CD4-positive, alpha-beta memory T cell (primary cell): ENCODE data around the gene CROCC. TPM values are rescaled to one million over a fixed set of nuclear protein-coding genes. Genes with fewer than 3 reads are reported as not detected.

Experiments used
- CTCF ChIA-PET: fragments of 350-600 bp; sonication (Branson Sonifier 250); formaldehyde crosslinking; loops from one replicate; lab custom pipeline; 2021; ENCODE audit warnings: inconsistent platforms; ENCODE audit not compliant: partially characterized antibody; lab: Charles Lee
- POLR2A ChIA-PET: fragments of 350-600 bp; sonication (Branson Sonifier 250); formaldehyde crosslinking; loops from one replicate; lab custom pipeline; 2021; ENCODE audit not compliant: partially characterized antibody; lab: Charles Lee
- DNase-seq, 5 donors: peaks; one replicate each; pipeline versions ENCODE4 v3.0.0 to v3.0.0-alpha.2; 2020 to 2022; ENCODE audit warnings: mixed read lengths in 1 of 5
- H3K27ac ChIP-seq: one replicate; pipeline ENCODE4 v1.7.0; 2013; ENCODE audit warnings: low read depth, low read length
- H3K27me3 ChIP-seq: 2 replicates; pipeline ENCODE4 v1.7.0; 2013; ENCODE audit warnings: mild to moderate bottlenecking, low read length, moderate library complexity; ENCODE audit not compliant: insufficient read depth
- H3K36me3 ChIP-seq: 2 replicates; pipeline ENCODE4 v1.7.0; 2013; ENCODE audit warnings: mild to moderate bottlenecking, low read length, moderate library complexity; ENCODE audit not compliant: insufficient read depth
- H3K4me1 ChIP-seq: 2 replicates; pipeline ENCODE4 v1.7.0; 2013; ENCODE audit warnings: mild to moderate bottlenecking, low read length, moderate library complexity; ENCODE audit not compliant: insufficient read depth
- H3K4me3 ChIP-seq, 2 donors: one replicate each; pipeline ENCODE4 v1.7.0; 2013; ENCODE audit warnings: low read length in 2 of 2, mild to moderate bottlenecking in 1 of 2
- H3K9me3 ChIP-seq, 2 donors: one replicate each; pipeline ENCODE4 v1.7.0; 2013; ENCODE audit warnings: low read length in 2 of 2, control low read depth in 1 of 2; ENCODE audit not compliant: control insufficient read depth in 1 of 2
- H3K27ac Mint-ChIP-seq, 7 donors: one replicate each; pipeline ENCODE4 v1.8.0; 2020 to 2021; ENCODE audit warnings: mixed read lengths in 7 of 7, mild to moderate bottlenecking in 6 of 7, inconsistent platforms in 3 of 7, moderate library complexity in 3 of 7
- H3K27me3 Mint-ChIP-seq, 2 donors: one replicate each; pipeline ENCODE4 v1.8.0; 2020 to 2021; ENCODE audit warnings: mixed read lengths in 2 of 2
- H3K36me3 Mint-ChIP-seq, 2 donors: one replicate each; pipeline ENCODE4 v1.8.0; 2020 to 2021; ENCODE audit warnings: mixed read lengths in 2 of 2, inconsistent platforms in 1 of 2, mild to moderate bottlenecking in 1 of 2
- H3K4me1 Mint-ChIP-seq, 4 donors: one replicate each; pipeline ENCODE4 v1.8.0; 2020 to 2021; ENCODE audit warnings: mixed read lengths in 4 of 4, mild to moderate bottlenecking in 1 of 4
- H3K4me3 Mint-ChIP-seq, 8 donors: one replicate each; pipeline ENCODE4 v1.8.0; 2020 to 2021; ENCODE audit warnings: mixed read lengths in 8 of 8, mild to moderate bottlenecking in 7 of 8, moderate library complexity in 6 of 8, inconsistent platforms in 3 of 8
- H3K9me3 Mint-ChIP-seq, 8 donors: one replicate each; pipeline ENCODE4 v1.8.0; 2020 to 2021; ENCODE audit warnings: mixed read lengths in 8 of 8, mild to moderate bottlenecking in 5 of 8, inconsistent platforms in 3 of 8, moderate library complexity in 1 of 8
- intact Hi-C: fragments of 100-400 bp; cut with micrococcal nuclease; formaldehyde crosslinking; loops from one replicate; pipeline ENCODE4 v1.15.1; 2023
- polyA plus RNA-seq, 2 donors: library from polyadenylated mRNA; unstranded; fragments of 300-500 nt; fragmentation: Illumina TruSeq; gene quantifications; one replicate each; pipeline ENCODE4 v1.2.3, GENCODE V29; 2021
- total RNA-seq, 2 experiments: library from RNA; stranded (reverse); gene quantifications; one replicate each; pipeline ENCODE4 v1.2.3, GENCODE V29; 2021

CROCC gene
- total and polyA plus RNA-seq, 4 experiments from 2014 or later = 0.77 to 91.7 (median 46.7) TPM

DNA sequence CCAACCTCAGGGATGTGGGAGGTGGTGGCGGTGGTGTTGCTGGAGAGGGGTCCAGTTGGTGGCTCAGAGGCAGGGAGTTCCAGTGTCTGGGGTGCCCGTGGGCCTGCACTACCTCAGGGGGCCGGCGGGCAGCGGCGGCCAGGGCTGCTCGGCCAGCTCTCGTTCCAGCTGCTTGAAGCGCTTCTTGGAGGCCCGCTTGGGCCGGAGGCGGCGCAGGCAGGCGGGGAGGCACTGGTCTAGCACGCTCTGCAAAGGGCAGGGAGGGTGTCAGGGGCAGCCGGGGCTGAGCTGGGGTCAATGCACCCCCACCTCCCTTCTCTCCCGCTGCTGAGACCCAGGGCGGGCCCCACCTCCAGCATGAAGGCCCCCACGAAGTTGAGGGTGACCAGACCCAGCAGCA is 64.4 kb downstream of the CROCC start:
- Mint-ChIP-seq H3K4me3 (no peak overlapping the region), H3K4me1 (peaks cover 2 to 5% (median 4%) of the 10 kb centered on the region in 4 donors), H3K36me3 (peaks cover 15 to 26% of the 10 kb centered on the region in 2 donors), H3K27me3 (peaks cover 11 to 13% of the 10 kb centered on the region in 2 donors), H3K9me3 (no peaks in the 10 kb centered on the region), H3K27ac (no peak overlapping the region)
- no peak overlapping the region for H3K4me3 ChIP-seq
- POLR2A ChIA-PET = no interaction called here
- no peaks in the 10 kb centered on the region for H3K9me3 ChIP-seq
- intact Hi-C loops = no loop called here
- H3K4me1 ChIP-seq = no peaks in the 10 kb centered on the region
- DNase-seq = no peak
- CTCF ChIA-PET = no interaction called here
- no peak overlapping the region for H3K27ac ChIP-seq
- H3K27me3 ChIP-seq = no peaks in the 10 kb centered on the region
- peaks cover 17% of the 10 kb centered on the region for H3K36me3 ChIP-seq

DNA sequence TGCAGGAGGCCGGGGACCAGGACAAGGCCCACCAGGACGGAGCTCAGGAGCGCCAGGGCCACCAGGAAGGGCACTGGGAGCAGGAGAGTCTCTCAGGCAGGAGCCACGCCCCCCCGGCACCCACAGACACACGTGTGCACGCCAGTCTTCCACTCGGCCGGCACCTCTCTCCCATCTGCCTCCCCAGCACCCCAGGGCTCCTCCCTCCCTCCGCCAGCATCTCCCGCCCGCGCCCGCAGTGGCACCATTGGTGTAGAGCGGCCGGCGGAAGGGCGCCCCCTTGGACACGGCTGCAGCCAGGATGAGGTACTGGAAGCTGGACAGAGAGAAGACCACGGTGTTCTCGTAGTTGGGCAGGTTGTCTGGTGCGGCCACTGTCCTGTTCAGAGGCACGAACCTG is 64.8 kb downstream of the CROCC start:
- Histone ChIP-seq H3K27me3 (no peaks in the 10 kb centered on the region), H3K9me3 (no peaks in the 10 kb centered on the region), H3K36me3 (peaks cover 17% of the 10 kb centered on the region), H3K4me3 (no peak overlapping the region), H3K4me1 (no peaks in the 10 kb centered on the region), H3K27ac (no peak overlapping the region)
- Mint-ChIP-seq H3K9me3 (no peaks in the 10 kb centered on the region), H3K27ac (no peak overlapping the region), H3K4me3 (no peak overlapping the region), H3K36me3 (peaks cover 18 to 29% of the 10 kb centered on the region in 2 donors), H3K4me1 (peaks cover 0 to under 1% (median 0%) of the 10 kb centered on the region in 4 donors), H3K27me3 (peaks cover 7 to 9% of the 10 kb centered on the region in 2 donors)
- intact Hi-C loops = no loop called here
- CTCF ChIA-PET = no interaction called here
- no peak for DNase-seq
- POLR2A ChIA-PET = no interaction called here

DNA sequence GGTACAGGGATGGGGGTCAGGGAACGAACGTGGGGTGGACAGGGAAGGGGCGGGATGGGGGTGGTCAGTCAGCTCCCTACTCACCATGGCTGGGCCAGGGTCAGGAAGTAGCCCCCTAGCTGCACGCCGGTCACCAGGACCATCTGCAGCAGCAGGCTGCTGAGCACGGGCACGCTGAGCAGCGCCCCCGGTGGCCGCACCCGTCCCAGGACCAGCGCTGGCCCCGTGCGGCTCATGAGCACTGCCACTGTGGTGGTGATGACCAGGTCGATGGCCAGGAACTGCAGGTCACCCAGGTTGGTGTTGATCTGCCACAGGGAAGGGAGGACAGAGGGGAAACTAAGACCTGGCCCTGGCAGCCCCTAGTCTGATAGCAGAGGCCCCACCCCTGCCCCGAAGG is 65.2 kb downstream of the CROCC start:
- ChIA-PET CTCF (no interaction called here), POLR2A (no interaction called here)
- Histone ChIP-seq H3K4me1 (no peaks in the 10 kb centered on the region), H3K4me3 (no peak overlapping the region), H3K27ac (no peak overlapping the region), H3K36me3 (peaks cover 17% of the 10 kb centered on the region), H3K27me3 (no peaks in the 10 kb centered on the region), H3K9me3 (no peaks in the 10 kb centered on the region)
- Mint-ChIP-seq H3K27ac (no peak overlapping the region), H3K4me3 (no peak overlapping the region), H3K36me3 (peaks cover 18 to 29% of the 10 kb centered on the region in 2 donors), H3K27me3 (peaks cover 6 to 7% of the 10 kb centered on the region in 2 donors), H3K9me3 (no peaks in the 10 kb centered on the region), H3K4me1 (no peaks in the 10 kb centered on the region)
- intact Hi-C loops = no loop called here
- DNase-seq = no peak

DNA sequence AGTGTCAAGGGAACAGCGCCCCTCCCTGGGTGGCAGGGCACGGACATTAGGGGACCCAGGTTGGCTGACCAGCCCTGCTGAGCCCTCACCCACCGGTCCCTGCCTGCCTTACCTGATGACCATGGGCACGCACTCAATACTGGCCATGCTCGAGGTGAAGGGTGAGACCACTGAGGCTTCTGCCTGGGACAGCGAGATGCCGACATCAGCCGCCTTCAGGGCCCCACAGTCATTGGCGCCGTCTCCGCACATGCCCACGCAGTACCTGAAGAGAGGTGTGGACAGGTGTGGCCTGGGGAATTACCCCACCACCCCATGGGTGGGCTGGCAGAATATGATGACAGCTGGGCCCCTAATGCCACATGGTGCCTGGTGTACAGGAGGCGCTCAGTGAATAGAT is 66.5 kb downstream of the CROCC start:
- Histone ChIP-seq H3K4me1 (no peaks in the 10 kb centered on the region), H3K36me3 (peaks cover 17% of the 10 kb centered on the region), H3K27ac (no peak overlapping the region), H3K9me3 (no peaks in the 10 kb centered on the region), H3K4me3 (no peak overlapping the region), H3K27me3 (no peaks in the 10 kb centered on the region)
- no peak for DNase-seq
- Mint-ChIP-seq H3K36me3 (peaks cover 18 to 31% of the 10 kb centered on the region in 2 donors), H3K4me3 (no peak overlapping the region), H3K9me3 (no peaks in the 10 kb centered on the region), H3K27me3 (peaks cover 2 to 4% of the 10 kb centered on the region in 2 donors), H3K27ac (no peak overlapping the region), H3K4me1 (no peaks in the 10 kb centered on the region)
- intact Hi-C loops = no loop called here
- POLR2A ChIA-PET = no interaction called here
- CTCF ChIA-PET = no interaction called here

DNA sequence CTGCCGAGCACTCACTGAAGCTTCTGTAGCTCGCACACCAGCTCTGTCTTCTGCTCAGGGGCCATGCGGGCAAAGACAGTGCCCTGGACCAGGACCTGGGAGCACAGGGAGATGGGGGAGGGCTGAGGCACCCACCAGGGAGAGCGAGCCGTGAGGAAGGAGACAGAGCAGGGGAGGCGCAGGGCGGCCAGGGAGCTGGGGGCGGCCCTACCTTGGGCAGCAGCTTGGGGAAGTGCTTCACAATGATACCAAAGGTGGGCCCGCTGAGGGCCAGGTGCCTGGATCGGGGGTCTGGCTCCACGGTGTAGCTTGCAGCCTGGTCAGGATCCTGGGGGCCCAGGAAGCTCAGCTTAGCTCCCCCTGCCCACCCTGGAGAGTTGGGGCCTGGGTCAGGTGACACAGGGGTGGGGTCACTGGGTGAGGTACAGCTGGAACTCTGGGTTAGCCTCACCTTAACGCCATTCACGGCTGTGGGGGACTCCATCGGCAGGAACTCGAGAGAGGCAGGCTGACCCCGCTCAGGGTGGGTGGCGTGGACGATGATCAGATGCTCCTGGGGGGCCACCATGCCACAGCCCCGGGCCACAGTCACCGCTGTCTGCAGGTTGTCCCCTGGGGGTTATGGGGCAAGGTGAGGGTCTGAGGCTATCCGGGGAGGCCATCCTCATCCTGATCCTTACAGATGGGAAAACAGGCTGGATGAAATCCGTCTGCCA is 68.1 kb downstream of the CROCC start:
- Histone ChIP-seq H3K4me3 (no peak overlapping the region), H3K27me3 (no peaks in the 10 kb centered on the region), H3K9me3 (no peaks in the 10 kb centered on the region), H3K4me1 (no peaks in the 10 kb centered on the region), H3K27ac (no peak overlapping the region), H3K36me3 (peaks cover 17% of the 10 kb centered on the region)
- Mint-ChIP-seq H3K36me3 (peaks cover 18 to 31% of the 10 kb centered on the region in 2 donors), H3K9me3 (no peaks in the 10 kb centered on the region), H3K4me3 (no peak overlapping the region), H3K4me1 (no peaks in the 10 kb centered on the region), H3K27me3 (no peaks in the 10 kb centered on the region), H3K27ac (no peak overlapping the region)
- ChIA-PET POLR2A (no interaction called here), CTCF (no interaction called here)
- DNase-seq = no peak
- intact Hi-C loops = no loop called here

DNA sequence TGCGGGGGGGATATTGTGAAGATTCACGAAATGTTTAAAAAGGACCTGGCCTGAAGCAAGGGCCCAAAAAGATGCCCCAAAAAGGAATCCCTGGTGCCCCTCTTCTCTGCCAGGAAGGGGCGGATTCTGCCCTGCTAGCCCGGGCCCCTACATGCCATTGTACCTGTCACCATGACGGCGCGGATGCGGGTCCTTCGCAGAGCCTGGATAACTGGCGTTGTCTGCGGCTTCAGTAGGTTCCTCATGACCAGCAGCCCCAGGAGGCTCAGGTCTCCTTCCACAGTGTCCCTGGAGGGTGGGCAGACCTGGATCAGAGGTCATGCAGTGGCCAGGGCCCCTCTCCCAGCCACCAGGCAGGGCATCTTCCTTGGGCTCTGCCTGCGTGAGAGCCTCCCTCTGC is 69.8 kb downstream of the CROCC start:
- peaks cover 22% of the 10 kb centered on the region for H3K36me3 ChIP-seq
- H3K9me3 ChIP-seq = no peaks in the 10 kb centered on the region
- H3K27me3 ChIP-seq = no peaks in the 10 kb centered on the region
- ChIA-PET CTCF (no interaction called here), POLR2A (no interaction called here)
- Mint-ChIP-seq H3K36me3 (peaks cover 18 to 37% of the 10 kb centered on the region in 2 donors), H3K4me1 (no peaks in the 10 kb centered on the region), H3K27ac (no peak overlapping the region), H3K4me3 (no peak overlapping the region), H3K9me3 (no peaks in the 10 kb centered on the region), H3K27me3 (no peaks in the 10 kb centered on the region)
- no peak for DNase-seq
- no peak overlapping the region for H3K4me3 ChIP-seq
- intact Hi-C loops = no loop called here
- H3K4me1 ChIP-seq = no peaks in the 10 kb centered on the region
- no peak overlapping the region for H3K27ac ChIP-seq

DNA sequence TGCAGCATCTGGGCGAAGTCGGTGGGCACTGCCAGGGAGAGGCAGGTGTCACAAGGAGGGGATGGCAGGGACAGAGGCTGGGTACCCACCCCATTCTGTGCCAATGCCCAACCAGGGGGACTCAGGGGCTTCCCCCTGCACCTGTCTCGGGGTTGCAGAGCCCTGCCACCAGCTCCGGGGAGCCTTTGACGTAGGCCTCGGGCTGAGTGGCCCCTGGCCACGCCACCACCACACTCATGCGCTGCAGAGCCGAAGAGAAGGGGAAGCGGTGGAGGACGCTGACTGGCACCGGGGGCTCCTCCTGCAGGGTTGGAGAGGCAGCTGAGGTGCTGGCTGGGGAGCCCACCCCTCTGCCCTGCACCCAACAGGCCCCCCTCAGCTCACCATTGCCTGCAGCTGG is 70.4 kb downstream of the CROCC start:
- ChIA-PET POLR2A (no interaction called here), CTCF (no interaction called here)
- DNase-seq = peak in 1 of 5 donors; percentile 15
- intact Hi-C loops = no loop called here
- no peak overlapping the region for H3K27ac ChIP-seq
- H3K4me1 Mint-ChIP-seq = no peaks in the 10 kb centered on the region
- H3K36me3 ChIP-seq = peaks cover 22% of the 10 kb centered on the region
- no peaks in the 10 kb centered on the region for H3K4me1 ChIP-seq
- no peak overlapping the region for H3K4me3 Mint-ChIP-seq
- H3K9me3 Mint-ChIP-seq = no peaks in the 10 kb centered on the region
- H3K4me3 ChIP-seq = no peak overlapping the region
- no peaks in the 10 kb centered on the region for H3K27me3 ChIP-seq
- no peaks in the 10 kb centered on the region for H3K9me3 ChIP-seq
- H3K36me3 Mint-ChIP-seq = peaks cover 18 to 36% of the 10 kb centered on the region in 2 donors
- H3K27me3 Mint-ChIP-seq = no peaks in the 10 kb centered on the region
- no peak overlapping the region for H3K27ac Mint-ChIP-seq
